Measurements from ENCODE around the gene LHX2. TPM values are rescaled to one million over a fixed set of nuclear protein-coding genes. Genes with fewer than 3 reads are reported as not detected.

The LHX2 gene
- total RNA-seq, 3 donors from 2014 or later (not counting 1 experiment from before 2014, with no cell fraction given): not detected

DNA sequence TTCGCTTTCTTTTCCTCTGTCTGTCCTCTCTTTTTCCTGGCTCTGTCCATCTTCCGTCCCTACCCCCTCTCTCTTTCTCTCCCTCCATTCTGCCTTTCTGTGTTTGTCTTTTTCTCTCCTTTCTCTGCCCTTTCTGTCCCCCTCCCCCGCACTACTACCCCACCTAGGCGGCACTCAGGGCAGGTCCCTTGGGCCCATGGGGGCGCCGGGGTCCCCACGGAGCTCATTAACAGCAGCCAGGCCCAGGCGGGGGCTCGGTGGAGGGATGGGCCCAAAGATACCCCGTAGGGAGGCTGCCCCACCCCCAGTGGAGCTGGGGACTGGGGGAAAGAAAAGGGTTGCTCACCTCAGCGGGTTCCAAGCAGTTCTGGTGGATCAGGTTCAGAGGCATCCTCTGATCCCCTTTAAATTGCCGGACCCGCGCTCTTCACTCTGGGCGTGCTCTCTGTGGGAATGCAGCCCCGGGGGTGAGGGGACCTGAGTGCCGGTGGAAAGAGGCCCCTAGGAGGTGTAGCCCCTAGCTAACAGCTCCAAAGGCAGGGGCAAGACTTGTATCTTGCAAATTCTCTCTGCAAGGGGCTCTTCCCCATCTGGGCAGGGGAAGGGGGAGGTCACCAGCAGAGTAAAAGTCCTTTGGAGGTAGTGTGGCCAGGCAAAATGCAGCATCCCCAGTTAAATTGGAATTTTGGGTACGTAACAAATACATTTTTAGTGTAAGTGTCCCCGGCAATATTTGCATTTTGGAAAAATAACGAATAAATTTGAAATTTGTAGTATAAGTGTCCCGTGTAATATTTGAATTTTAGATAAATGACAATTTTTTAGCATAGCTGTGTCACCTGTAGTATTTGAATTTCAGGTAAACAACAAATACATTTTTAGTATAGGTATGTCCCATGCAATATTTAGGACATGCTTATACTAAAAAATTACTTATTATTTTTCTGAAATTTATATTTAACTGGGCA, 7.4 kb downstream of the LHX2 start:
- intact Hi-C loops (cut with micrococcal nuclease): no loop called here
- WGBS (ENCODE audit: insufficient coverage): 10% methylated on average over 21 of the region's 21 CpGs
- TF ChIP-seq, protein P1, sequence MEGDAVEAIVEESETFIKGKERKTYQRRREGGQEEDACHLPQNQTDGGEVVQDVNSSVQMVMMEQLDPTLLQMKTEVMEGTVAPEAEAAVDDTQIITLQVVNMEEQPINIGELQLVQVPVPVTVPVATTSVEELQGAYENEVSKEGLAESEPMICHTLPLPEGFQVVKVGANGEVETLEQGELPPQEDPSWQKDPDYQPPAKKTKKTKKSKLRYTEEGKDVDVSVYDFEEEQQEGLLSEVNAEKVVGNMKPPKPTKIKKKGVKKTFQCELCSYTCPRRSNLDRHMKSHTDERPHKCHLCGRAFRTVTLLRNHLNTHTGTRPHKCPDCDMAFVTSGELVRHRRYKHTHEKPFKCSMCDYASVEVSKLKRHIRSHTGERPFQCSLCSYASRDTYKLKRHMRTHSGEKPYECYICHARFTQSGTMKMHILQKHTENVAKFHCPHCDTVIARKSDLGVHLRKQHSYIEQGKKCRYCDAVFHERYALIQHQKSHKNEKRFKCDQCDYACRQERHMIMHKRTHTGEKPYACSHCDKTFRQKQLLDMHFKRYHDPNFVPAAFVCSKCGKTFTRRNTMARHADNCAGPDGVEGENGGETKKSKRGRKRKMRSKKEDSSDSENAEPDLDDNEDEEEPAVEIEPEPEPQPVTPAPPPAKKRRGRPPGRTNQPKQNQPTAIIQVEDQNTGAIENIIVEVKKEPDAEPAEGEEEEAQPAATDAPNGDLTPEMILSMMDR (IDR thresholded peaks at IDR 0.05): no peak
- H3K9me3 ChIP-seq (ENCODE audit: control insufficient read depth, insufficient read depth, low read length): no peaks in the 10 kb centered on the region
- H3K27me3 Mint-ChIP-seq (ENCODE audit: low read depth in 2 of 2): peaks cover 70 to 74% of the 10 kb centered on the region in 2 donors
- ATAC-seq: no peak
- H3K27ac Mint-ChIP-seq: peak overlapping the region in 1 of 2 donors; percentile 4
- H3K4me1 Mint-ChIP-seq: peaks cover 31 to 32% of the 10 kb centered on the region in 2 donors
- H3K36me3 ChIP-seq (ENCODE audit: control insufficient read depth, insufficient read depth, low read length): no peaks in the 10 kb centered on the region
- H3K4me3 Mint-ChIP-seq: peak overlapping the region; percentile 74
- no peak for DNase-seq
- H3K27ac ChIP-seq (ENCODE audit: low read length): no peak overlapping the region
- H3K27me3 ChIP-seq (ENCODE audit: control insufficient read depth, insufficient read depth, low read length): peaks cover 80% of the 10 kb centered on the region
- no peaks in the 10 kb centered on the region for H3K9me3 Mint-ChIP-seq
- peaks cover 33% of the 10 kb centered on the region for H3K4me1 ChIP-seq (ENCODE audit: control insufficient read depth, insufficient read depth, low read length)
- H3K4me3 ChIP-seq (ENCODE audit: low read length): no peak overlapping the region
- no peaks in the 10 kb centered on the region for H3K36me3 Mint-ChIP-seq

DNA sequence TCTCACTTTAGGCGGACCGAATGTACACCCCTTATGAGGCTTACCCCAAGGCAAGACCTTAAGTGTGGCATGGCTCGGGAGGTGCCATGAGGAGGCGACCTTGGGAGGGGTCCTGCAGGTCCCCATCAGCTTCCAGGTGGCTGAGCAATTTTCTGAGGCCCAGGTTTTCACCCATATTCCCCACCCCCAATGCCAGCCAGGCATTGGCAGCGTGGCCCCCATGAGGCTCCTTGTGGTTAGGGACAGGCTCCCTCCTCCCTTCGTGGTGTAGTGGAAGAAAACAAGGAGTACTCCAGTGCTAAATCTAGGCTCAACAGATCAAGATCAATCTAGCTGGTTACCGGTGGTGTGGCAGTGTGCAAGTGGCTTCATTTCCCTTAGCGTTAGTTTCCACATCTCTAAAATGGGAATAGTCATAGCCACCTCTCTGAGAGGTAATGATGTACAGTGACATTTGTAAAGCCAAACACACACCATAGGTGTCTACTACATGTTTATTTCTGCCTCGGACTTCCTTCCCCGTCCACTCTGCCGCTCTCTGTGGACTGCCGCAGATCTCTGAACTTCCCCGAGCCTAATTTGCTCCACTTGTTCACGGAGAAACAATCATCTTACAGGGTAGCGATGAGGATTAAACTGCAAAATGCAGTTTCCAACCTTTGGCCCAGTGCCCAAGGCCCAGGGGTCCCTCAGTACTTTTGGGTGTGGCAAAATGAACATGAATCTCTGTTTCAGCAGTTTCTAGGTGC, 8.4 kb downstream of the LHX2 start:
- H3K4me3 Mint-ChIP-seq: no peak overlapping the region
- intact Hi-C loops (cut with micrococcal nuclease): no loop called here
- peaks cover 72 to 74% of the 10 kb centered on the region in 2 donors for H3K27me3 Mint-ChIP-seq (ENCODE audit: low read depth in 2 of 2)
- 13% methylated on average over 15 of the region's 15 CpGs for WGBS (ENCODE audit: insufficient coverage)
- peaks cover 31 to 32% of the 10 kb centered on the region in 2 donors for H3K4me1 Mint-ChIP-seq
- Histone ChIP-seq H3K4me3 (ENCODE audit: low read length) (no peak overlapping the region), H3K36me3 (ENCODE audit: control insufficient read depth, insufficient read depth, low read length) (no peaks in the 10 kb centered on the region), H3K27me3 (ENCODE audit: control insufficient read depth, insufficient read depth, low read length) (peaks cover 76% of the 10 kb centered on the region), H3K4me1 (ENCODE audit: control insufficient read depth, insufficient read depth, low read length) (peaks cover 33% of the 10 kb centered on the region), H3K27ac (ENCODE audit: low read length) (no peak overlapping the region), H3K9me3 (ENCODE audit: control insufficient read depth, insufficient read depth, low read length) (no peaks in the 10 kb centered on the region)
- H3K9me3 Mint-ChIP-seq: no peaks in the 10 kb centered on the region
- ATAC-seq (no peak), DNase-seq (no peak)
- TF ChIP-seq, protein P1 (IDR thresholded peaks at IDR 0.05): no peak
- H3K27ac Mint-ChIP-seq: no peak overlapping the region
- H3K36me3 Mint-ChIP-seq: no peaks in the 10 kb centered on the region

DNA sequence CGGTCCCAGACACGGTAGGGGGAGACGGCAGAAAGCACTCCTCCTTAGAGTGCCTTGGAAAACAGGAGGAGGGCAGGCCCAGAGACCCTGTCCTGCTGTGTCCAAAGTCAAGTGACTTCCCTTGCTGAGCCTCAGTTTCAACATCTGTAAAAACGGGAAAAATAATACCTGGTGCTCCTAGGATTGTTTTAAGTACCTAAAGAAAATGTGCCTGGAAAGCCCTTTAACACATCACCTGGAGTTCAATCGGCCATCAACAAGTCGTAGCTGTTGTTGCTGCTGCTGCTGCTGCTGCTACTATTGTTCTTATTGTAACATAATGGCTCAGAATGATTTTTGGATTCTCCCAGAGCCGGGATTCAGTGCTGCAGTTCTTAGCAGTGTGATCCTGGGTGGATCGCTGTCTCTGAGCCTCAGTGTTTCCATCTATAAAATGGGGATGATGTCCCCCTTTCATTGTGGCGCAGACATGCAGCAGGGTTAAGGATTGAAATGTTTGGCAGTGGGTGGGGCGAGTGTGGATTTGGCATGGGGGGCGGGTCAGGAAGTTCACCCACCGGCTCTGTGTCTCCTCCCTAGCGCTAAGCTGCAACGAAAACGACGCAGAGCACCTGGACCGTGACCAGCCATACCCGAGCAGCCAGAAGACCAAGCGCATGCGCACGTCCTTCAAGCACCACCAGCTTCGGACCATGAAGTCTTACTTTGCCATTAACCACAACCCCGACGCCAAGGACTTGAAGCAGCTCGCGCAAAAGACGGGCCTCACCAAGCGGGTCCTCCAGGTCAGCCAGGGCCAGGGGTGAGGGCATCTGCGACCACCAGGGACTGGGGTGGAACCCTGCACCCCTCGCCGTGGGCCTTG, 9.2 kb downstream of the LHX2 start:
- WGBS (ENCODE audit: insufficient coverage): 11% methylated on average over 31 of the region's 31 CpGs
- Mint-ChIP-seq H3K27ac (no peak overlapping the region), H3K4me1 (peaks cover 31 to 32% of the 10 kb centered on the region in 2 donors), H3K36me3 (no peaks in the 10 kb centered on the region), H3K9me3 (no peaks in the 10 kb centered on the region), H3K4me3 (no peak overlapping the region), H3K27me3 (ENCODE audit: low read depth in 2 of 2) (peaks cover 68 to 76% of the 10 kb centered on the region in 2 donors)
- intact Hi-C loops (cut with micrococcal nuclease): no loop called here
- H3K4me1 ChIP-seq (ENCODE audit: control insufficient read depth, insufficient read depth, low read length): peaks cover 29% of the 10 kb centered on the region
- H3K27me3 ChIP-seq (ENCODE audit: control insufficient read depth, insufficient read depth, low read length): peaks cover 70% of the 10 kb centered on the region
- no peaks in the 10 kb centered on the region for H3K9me3 ChIP-seq (ENCODE audit: control insufficient read depth, insufficient read depth, low read length)
- TF ChIP-seq, protein P1 (IDR thresholded peaks at IDR 0.05): no peak
- H3K4me3 ChIP-seq (ENCODE audit: low read length): no peak overlapping the region
- ATAC-seq: no peak
- DNase-seq: no peak
- no peaks in the 10 kb centered on the region for H3K36me3 ChIP-seq (ENCODE audit: control insufficient read depth, insufficient read depth, low read length)
- H3K27ac ChIP-seq (ENCODE audit: low read length): no peak overlapping the region
